ENCODE results near the gene SPDEF.

GRCh38 chr6:34531580-34532201 lies 24.4 kb downstream of the SPDEF start:
- TF ChIP-seq CTCF (IDR thresholded peaks at IDR 0.05) (no peak), EZH2phosphoT487 (IDR thresholded peaks at IDR 0.05) (no peak)
